GM06990 (cell line): ENCODE data around the gene FAM131B.

Experiments used
- DNase-seq: peaks from one replicate; pipeline ENCODE4 v3.0.0-alpha.2; 2011; ENCODE audit not compliant: insufficient read length; ENCODE audit errors: extremely low read depth
- H3K27me3 ChIP-seq: replicated peaks from 2 replicates; pipeline ENCODE4 v1.6.0; 2011; ENCODE audit warnings: low read length; ENCODE audit not compliant: control insufficient read depth, insufficient read depth
- H3K36me3 ChIP-seq: 2 replicates; pipeline ENCODE4 v1.5.1; 2011; ENCODE audit warnings: low read length; ENCODE audit not compliant: control insufficient read depth, insufficient read depth
- H3K4me3 ChIP-seq: replicated peaks from 2 replicates; pipeline ENCODE4 v1.5.1; 2011; ENCODE audit warnings: low read depth, mild to moderate bottlenecking, control low read depth, low read length
- CTCF ChIP-seq: IDR thresholded peaks from 2 replicates; pipeline ENCODE4 v1.5.1; 2011; ENCODE audit warnings: low read length, control low read depth, mild to moderate bottlenecking, inconsistent platforms; ENCODE audit not compliant: insufficient read depth, poor library complexity, severe bottlenecking

The FAM131B gene

GRCh38 chr7:143351574-143351973, 10.9 kb downstream of the FAM131B start:
- Histone ChIP-seq H3K36me3 (no peaks in the 10 kb centered on the region), H3K27me3 (peaks cover 2% of the 10 kb centered on the region), H3K4me3 (no peak overlapping the region)
- TF ChIP-seq CTCF: no peak
- no peak for DNase-seq

GRCh38 chr7:143351060-143351459, 11.5 kb downstream of the FAM131B start:
- Histone ChIP-seq H3K4me3 (no peak overlapping the region), H3K36me3 (no peaks in the 10 kb centered on the region), H3K27me3 (peaks cover 2% of the 10 kb centered on the region)
- no peak for TF ChIP-seq CTCF
- no peak for DNase-seq

- H3K4me3 ChIP-seq: no peak overlapping the region
- DNase-seq: no peak
- H3K36me3 ChIP-seq: no peaks in the 10 kb centered on the region
- H3K27me3 ChIP-seq: peaks cover 2% of the 10 kb centered on the region
- TF ChIP-seq CTCF: no peak
These were observed 14.6 kb downstream of the FAM131B start for GRCh38 chr7:143347950-143348349.

- no peak for DNase-seq
- no peak for TF ChIP-seq CTCF
- H3K36me3 ChIP-seq: no peaks in the 10 kb centered on the region
- H3K4me3 ChIP-seq: no peak overlapping the region
- peaks cover 2% of the 10 kb centered on the region for H3K27me3 ChIP-seq
These were observed 16.5 kb downstream of the FAM131B start for GRCh38 chr7:143346018-143346417.

GRCh38 chr7:143345428-143345900, 17.0 kb downstream of the FAM131B start:
- DNase-seq: peak; percentile 44
- H3K27me3 ChIP-seq: peaks cover 2% of the 10 kb centered on the region
- H3K4me3 ChIP-seq: no peak overlapping the region
- TF ChIP-seq CTCF: peak; percentile 61
- H3K36me3 ChIP-seq: no peaks in the 10 kb centered on the region

GRCh38 chr7:143343596-143343995, 18.9 kb downstream of the FAM131B start:
- no peak for DNase-seq
- peaks cover 2% of the 10 kb centered on the region for H3K27me3 ChIP-seq
- no peak overlapping the region for H3K4me3 ChIP-seq
- no peak for TF ChIP-seq CTCF
- no peaks in the 10 kb centered on the region for H3K36me3 ChIP-seq
